K562 (cell line): ENCODE data around the gene MPND. TPM values are rescaled to one million over a fixed set of nuclear protein-coding genes. Genes with fewer than 3 reads are reported as not detected.

Experiments used
- CHD4 ChIP-seq: fragments of 200-600 bp; sonication (generic); IDR thresholded peaks from 3 replicates; pipeline ENCODE4 v1.6.1; 2012; ENCODE audit warnings: low read depth, mild to moderate bottlenecking, mixed read lengths, low read length, inconsistent platforms; ENCODE audit not compliant: insufficient read depth, insufficient replicate concordance, poor library complexity, severe bottlenecking
- FOXA3 ChIP-seq, 2 experiments: fragments of 450-650 bp in 1 of 2; sonication (generic) in 1 of 2; formaldehyde crosslinking; IDR thresholded peaks in 1 of 2; conservative IDR thresholded peaks in 1 of 2; 2 replicates each; pipeline versions ENCODE4 v1.4.0 to v1.8.0; 2020 to 2022; ENCODE audit warnings: mild to moderate bottlenecking in 2 of 2, missing genetic modification reagents in 1 of 2
- GABPA ChIP-seq: fragments of 200-800 bp; sonication (Bioruptor generic); conservative IDR thresholded peaks from 2 replicates; pipeline ENCODE4 v1.6.1; 2016; ENCODE audit warnings: low read depth, missing genetic modification characterization, missing compliant biosample characterization
- GATAD2B ChIP-seq: fragments of 450-650 bp; IDR thresholded peaks from 2 replicates; pipeline ENCODE4 v1.6.1; 2017; ENCODE audit warnings: mild to moderate bottlenecking, borderline replicate concordance
- HMG20A ChIP-seq: fragments of 450-650 bp; formaldehyde crosslinking; conservative IDR thresholded peaks from 2 replicates; pipeline ENCODE4 v1.4.0; 2020; ENCODE audit warnings: mild to moderate bottlenecking, mixed read lengths
- KAT7 ChIP-seq: sonication (generic); formaldehyde crosslinking; IDR thresholded peaks from 2 replicates; pipeline ENCODE4 v1.8.0; 2022; ENCODE audit warnings: missing genetic modification reagents, mild to moderate bottlenecking, borderline replicate concordance
- LARP7 ChIP-seq: fragments of 450-650 bp; IDR thresholded peaks from 2 replicates; pipeline ENCODE4 v1.6.1; 2016
- NCOA2 ChIP-seq, 2 experiments: fragments of 450-650 bp; IDR thresholded peaks; 2 replicates each; pipeline ENCODE4 v1.6.1; 2018; ENCODE audit warnings: mild to moderate bottlenecking in 2 of 2, moderate library complexity in 1 of 2; ENCODE audit not compliant: partially characterized antibody in 2 of 2
- NCOR1 ChIP-seq: fragments of 450-650 bp; IDR thresholded peaks from 2 replicates; pipeline ENCODE4 v1.6.1; 2016; ENCODE audit warnings: mild to moderate bottlenecking, moderate library complexity
- NFRKB ChIP-seq: fragments of 450-650 bp; IDR thresholded peaks from 2 replicates; pipeline ENCODE4 v1.6.1; 2016; ENCODE audit warnings: low read depth
- RFX1 ChIP-seq: fragments of 450-650 bp; IDR thresholded peaks from 2 replicates; pipeline ENCODE4 v1.6.1; 2016; ENCODE audit warnings: mild to moderate bottlenecking, moderate library complexity
- TBL1XR1 ChIP-seq, 2 experiments: IDR thresholded peaks; 2 replicates each; pipeline ENCODE4 v1.6.1; 2012; ENCODE audit warnings: improper control_type of control experiment in 2 of 2, low read length in 2 of 2, mild to moderate bottlenecking in 1 of 2
- ZC3H8 ChIP-seq: fragments of 450-650 bp; IDR thresholded peaks from 2 replicates; pipeline ENCODE4 v1.6.1; 2017
- polyA plus RNA-seq, 8 experiments: library from polyadenylated mRNA; depleted of rRNA in 4 of 8; stranded (reverse) in 5 of 8; unstranded in 3 of 8; fragments of >200 nt; fragmentation: Nextera tagmentation in 2 of 8; fragmentation: Illumina TruSeq in 1 of 8; extraction: Ambion mirVana in 2 of 8; extraction: Trizol in 1 of 8; gene quantifications; 2 replicates each; pipeline versions ENCODE4 v1.2.1 to v1.2.3, GENCODE V29; 2011 to 2014; ENCODE audit warnings: inconsistent platforms in 1 of 8, missing spikeins in 1 of 8
- total RNA-seq, 7 experiments: library from RNA; depleted of rRNA in 6 of 7; stranded (reverse); fragments of >200 nt in 6 of 7; fragmentation: Illumina TruSeq in 2 of 7; extraction: Trizol in 2 of 7; gene quantifications; 2 replicates each; pipeline versions ENCODE4 v1.2.1 to v1.2.3, GENCODE V29; 2011 to 2021; ENCODE audit warnings: low replicate concordance in 1 of 7
- TF ChIP-seq, protein P1 (sequence below): sonication (generic); formaldehyde crosslinking; IDR thresholded peaks from 2 replicates; pipeline ENCODE4 v1.8.0; 2022; ENCODE audit warnings: missing genetic modification reagents, mild to moderate bottlenecking, borderline replicate concordance
- TF ChIP-seq, protein P2 (sequence below): sonication (generic); formaldehyde crosslinking; IDR thresholded peaks from 2 replicates; pipeline ENCODE4 v1.8.1; 2023; ENCODE audit warnings: mild to moderate bottlenecking, missing genetic modification reagents
- TF ChIP-seq, protein P3 (sequence below): fragments of 450-650 bp; IDR thresholded peaks from 2 replicates; pipeline ENCODE4 v1.7.0; 2016; ENCODE audit warnings: borderline replicate concordance
- TF ChIP-seq, protein P4 (sequence below): fragments of 200-800 bp; sonication (Bioruptor generic); IDR thresholded peaks from 2 replicates; pipeline ENCODE4 v1.6.1; 2017; ENCODE audit warnings: missing genetic modification characterization, missing compliant biosample characterization
- TF ChIP-seq, protein P5 (sequence below): fragments of 450-650 bp; IDR thresholded peaks from 2 replicates; pipeline ENCODE4 v1.6.1; 2016; ENCODE audit warnings: missing biosample characterization, missing genetic modification characterization
- TF ChIP-seq, protein P6 (sequence below): fragments of 450-650 bp; formaldehyde crosslinking; IDR thresholded peaks from 2 replicates; pipeline ENCODE4 v1.4.0; 2022; ENCODE audit warnings: missing genetic modification characterization

The MPND gene
- total and polyA plus RNA-seq, 9 of the 15 experiments (the other 6 are each of a cell fraction or from before 2014, with no cell fraction given) = 0.25 to 14.0 (median 3.9) TPM

DNA sequence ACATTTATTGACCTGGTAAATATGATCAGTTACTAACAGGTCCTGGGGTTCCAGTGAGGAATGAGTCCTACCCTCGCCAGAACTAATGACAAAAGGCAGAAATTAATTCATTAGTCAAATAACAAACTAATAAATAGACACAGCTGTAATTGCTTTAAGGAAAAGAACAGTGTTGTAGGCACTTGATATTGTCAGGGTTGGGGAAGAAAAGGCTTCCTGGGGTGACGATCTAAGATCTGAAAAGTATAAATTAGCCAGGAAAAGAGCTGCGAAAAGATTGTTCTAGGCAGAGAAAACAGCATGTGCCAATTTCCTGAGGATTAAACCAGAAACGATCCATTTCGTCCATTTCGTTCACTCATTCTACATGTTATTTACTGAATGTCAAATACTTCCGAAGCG lies 58.4 kb downstream of the MPND start (continued):
- no peak for TF ChIP-seq LARP7
- no peak for TF ChIP-seq FOXA3 (CRISPR knock-in tag; conservative IDR thresholded peaks at IDR 0.05 in 1 of 2, IDR thresholded peaks at IDR 0.05 in 1 of 2)
- TF ChIP-seq, protein P1, sequence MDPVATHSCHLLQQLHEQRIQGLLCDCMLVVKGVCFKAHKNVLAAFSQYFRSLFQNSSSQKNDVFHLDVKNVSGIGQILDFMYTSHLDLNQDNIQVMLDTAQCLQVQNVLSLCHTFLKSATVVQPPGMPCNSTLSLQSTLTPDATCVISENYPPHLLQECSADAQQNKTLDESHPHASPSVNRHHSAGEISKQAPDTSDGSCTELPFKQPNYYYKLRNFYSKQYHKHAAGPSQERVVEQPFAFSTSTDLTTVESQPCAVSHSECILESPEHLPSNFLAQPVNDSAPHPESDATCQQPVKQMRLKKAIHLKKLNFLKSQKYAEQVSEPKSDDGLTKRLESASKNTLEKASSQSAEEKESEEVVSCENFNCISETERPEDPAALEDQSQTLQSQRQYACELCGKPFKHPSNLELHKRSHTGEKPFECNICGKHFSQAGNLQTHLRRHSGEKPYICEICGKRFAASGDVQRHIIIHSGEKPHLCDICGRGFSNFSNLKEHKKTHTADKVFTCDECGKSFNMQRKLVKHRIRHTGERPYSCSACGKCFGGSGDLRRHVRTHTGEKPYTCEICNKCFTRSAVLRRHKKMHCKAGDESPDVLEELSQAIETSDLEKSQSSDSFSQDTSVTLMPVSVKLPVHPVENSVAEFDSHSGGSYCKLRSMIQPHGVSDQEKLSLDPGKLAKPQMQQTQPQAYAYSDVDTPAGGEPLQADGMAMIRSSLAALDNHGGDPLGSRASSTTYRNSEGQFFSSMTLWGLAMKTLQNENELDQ (CRISPR knock-in tag) = no peak
- no peak for TF ChIP-seq RFX1
- TF ChIP-seq GATAD2B = no peak
- TF ChIP-seq, protein P2, sequence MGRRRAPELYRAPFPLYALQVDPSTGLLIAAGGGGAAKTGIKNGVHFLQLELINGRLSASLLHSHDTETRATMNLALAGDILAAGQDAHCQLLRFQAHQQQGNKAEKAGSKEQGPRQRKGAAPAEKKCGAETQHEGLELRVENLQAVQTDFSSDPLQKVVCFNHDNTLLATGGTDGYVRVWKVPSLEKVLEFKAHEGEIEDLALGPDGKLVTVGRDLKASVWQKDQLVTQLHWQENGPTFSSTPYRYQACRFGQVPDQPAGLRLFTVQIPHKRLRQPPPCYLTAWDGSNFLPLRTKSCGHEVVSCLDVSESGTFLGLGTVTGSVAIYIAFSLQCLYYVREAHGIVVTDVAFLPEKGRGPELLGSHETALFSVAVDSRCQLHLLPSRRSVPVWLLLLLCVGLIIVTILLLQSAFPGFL (CRISPR knock-in tag) = no peak
- TF ChIP-seq, protein P3, sequence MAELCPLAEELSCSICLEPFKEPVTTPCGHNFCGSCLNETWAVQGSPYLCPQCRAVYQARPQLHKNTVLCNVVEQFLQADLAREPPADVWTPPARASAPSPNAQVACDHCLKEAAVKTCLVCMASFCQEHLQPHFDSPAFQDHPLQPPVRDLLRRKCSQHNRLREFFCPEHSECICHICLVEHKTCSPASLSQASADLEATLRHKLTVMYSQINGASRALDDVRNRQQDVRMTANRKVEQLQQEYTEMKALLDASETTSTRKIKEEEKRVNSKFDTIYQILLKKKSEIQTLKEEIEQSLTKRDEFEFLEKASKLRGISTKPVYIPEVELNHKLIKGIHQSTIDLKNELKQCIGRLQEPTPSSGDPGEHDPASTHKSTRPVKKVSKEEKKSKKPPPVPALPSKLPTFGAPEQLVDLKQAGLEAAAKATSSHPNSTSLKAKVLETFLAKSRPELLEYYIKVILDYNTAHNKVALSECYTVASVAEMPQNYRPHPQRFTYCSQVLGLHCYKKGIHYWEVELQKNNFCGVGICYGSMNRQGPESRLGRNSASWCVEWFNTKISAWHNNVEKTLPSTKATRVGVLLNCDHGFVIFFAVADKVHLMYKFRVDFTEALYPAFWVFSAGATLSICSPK = no peak
- TF ChIP-seq, protein P4, sequence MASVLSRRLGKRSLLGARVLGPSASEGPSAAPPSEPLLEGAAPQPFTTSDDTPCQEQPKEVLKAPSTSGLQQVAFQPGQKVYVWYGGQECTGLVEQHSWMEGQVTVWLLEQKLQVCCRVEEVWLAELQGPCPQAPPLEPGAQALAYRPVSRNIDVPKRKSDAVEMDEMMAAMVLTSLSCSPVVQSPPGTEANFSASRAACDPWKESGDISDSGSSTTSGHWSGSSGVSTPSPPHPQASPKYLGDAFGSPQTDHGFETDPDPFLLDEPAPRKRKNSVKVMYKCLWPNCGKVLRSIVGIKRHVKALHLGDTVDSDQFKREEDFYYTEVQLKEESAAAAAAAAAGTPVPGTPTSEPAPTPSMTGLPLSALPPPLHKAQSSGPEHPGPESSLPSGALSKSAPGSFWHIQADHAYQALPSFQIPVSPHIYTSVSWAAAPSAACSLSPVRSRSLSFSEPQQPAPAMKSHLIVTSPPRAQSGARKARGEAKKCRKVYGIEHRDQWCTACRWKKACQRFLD (CRISPR knock-in tag) = no peak
- TF ChIP-seq, protein P5, sequence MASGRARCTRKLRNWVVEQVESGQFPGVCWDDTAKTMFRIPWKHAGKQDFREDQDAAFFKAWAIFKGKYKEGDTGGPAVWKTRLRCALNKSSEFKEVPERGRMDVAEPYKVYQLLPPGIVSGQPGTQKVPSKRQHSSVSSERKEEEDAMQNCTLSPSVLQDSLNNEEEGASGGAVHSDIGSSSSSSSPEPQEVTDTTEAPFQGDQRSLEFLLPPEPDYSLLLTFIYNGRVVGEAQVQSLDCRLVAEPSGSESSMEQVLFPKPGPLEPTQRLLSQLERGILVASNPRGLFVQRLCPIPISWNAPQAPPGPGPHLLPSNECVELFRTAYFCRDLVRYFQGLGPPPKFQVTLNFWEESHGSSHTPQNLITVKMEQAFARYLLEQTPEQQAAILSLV (tag) = no peak
- TF ChIP-seq TBL1XR1 (IDR thresholded peaks at IDR 0.05; ENCODE audit: low read length in 2 of 2) = no peak
- TF ChIP-seq ZC3H8 = no peak
- TF ChIP-seq KAT7 (CRISPR knock-in tag) = no peak
- no peak for TF ChIP-seq HMG20A (CRISPR knock-in tag)
- TF ChIP-seq CHD4 = no peak
- no peak for TF ChIP-seq NCOA2 (IDR thresholded peaks at IDR 0.05; ENCODE audit: partially characterized antibody in 2 of 2)
- peak; percentile 53 for TF ChIP-seq NFRKB
- TF ChIP-seq NCOR1 = no peak
- TF ChIP-seq, protein P6, sequence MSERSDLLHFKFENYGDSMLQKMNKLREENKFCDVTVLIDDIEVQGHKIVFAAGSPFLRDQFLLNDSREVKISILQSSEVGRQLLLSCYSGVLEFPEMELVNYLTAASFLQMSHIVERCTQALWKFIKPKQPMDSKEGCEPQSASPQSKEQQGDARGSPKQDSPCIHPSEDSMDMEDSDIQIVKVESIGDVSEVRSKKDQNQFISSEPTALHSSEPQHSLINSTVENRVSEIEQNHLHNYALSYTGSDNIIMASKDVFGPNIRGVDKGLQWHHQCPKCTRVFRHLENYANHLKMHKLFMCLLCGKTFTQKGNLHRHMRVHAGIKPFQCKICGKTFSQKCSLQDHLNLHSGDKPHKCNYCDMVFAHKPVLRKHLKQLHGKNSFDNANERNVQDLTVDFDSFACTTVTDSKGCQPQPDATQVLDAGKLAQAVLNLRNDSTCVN (CRISPR knock-in tag) = no peak
- no peak for TF ChIP-seq GABPA (tag)
